ENCODE measurements around the gene ANKLE1.
"Not testable (repeated sequence)": the region's sequence is repeated elsewhere in the genome, so short reads cannot be mapped to it uniquely, and the experiment has no call there.

ANKLE1 gene

DNA sequence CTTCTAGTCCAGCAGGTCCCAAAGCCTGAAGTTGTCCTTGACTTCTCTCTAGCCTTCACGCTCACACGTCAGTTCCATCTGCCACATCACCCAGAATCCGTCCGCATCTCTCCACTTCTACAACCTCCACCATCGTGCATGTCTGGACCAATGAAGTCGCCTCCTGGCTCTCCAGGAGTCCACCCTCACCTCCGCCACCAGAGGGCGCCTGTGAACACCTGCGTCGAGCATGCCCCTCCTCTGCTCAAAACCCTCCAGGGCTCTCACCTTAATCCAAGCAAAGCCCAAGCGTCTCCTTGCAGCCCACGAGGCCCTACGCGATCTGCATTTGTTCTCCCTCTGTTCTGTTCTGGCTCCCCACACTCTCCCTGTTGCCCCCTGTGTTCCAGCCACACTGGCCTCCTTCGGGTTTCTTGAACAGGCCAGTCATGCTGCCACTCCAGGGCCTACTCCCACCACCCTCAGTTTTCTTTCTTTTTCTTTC, 20.8 kb upstream of the ANKLE1 start:
- TF ChIP-seq PAX5 (IDR thresholded peaks at IDR 0.05; ENCODE audit: insufficient read depth, low read length, severe bottlenecking) = no peak
- TF ChIP-seq POLR2AphosphoS5 (IDR thresholded peaks at IDR 0.05; ENCODE audit: low read depth, low read length) = no peak
- no peak for TF ChIP-seq POU2F2 (IDR thresholded peaks at IDR 0.05; ENCODE audit: low read depth, low read length)
- no peak for TF ChIP-seq POLR2A (IDR thresholded peaks at IDR 0.05; ENCODE audit: low read depth, low read length)
- TF ChIP-seq SPI1 (IDR thresholded peaks at IDR 0.05; ENCODE audit: low read depth, low read length) = no peak
- TF ChIP-seq TAF1 (IDR thresholded peaks at IDR 0.05; ENCODE audit: low read depth, low read length) = no peak
- FAIRE-seq (peak; percentile 96), DNase-seq (ENCODE audit: insufficient read length, low spot score) (peak; percentile 95)

DNA sequence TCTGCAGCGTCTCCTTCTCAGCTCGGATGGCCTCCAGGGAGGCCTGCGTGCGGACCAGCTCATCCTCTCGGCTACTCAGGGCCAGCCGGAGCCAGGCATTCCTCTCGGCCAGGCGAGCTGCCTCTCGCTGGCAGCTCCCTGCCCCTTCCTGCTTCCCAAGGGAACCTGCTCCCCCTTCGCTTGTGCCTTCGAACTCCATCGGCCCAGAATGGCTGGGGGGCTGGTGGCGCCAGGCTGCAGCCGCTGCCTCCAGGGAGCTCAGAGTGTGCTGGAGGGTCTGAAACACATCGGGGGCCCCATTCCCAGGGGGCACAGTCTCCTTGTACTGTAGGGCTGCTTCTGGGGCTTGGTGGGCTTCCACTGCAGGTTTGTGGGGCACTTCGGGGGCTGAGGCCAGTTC, 19.1 kb upstream of the ANKLE1 start:
- DNase-seq (ENCODE audit: insufficient read length, low spot score) = no peak
- no peak for FAIRE-seq
- TF ChIP-seq POLR2A (IDR thresholded peaks at IDR 0.05; ENCODE audit: low read depth, low read length) = no peak
- no peak for TF ChIP-seq PAX5 (IDR thresholded peaks at IDR 0.05; ENCODE audit: insufficient read depth, low read length, severe bottlenecking)
- TF ChIP-seq TAF1 (IDR thresholded peaks at IDR 0.05; ENCODE audit: low read depth, low read length) = no peak
- TF ChIP-seq POU2F2 (IDR thresholded peaks at IDR 0.05; ENCODE audit: low read depth, low read length) = no peak
- TF ChIP-seq SPI1 (IDR thresholded peaks at IDR 0.05; ENCODE audit: low read depth, low read length) = no peak
- no peak for TF ChIP-seq POLR2AphosphoS5 (IDR thresholded peaks at IDR 0.05; ENCODE audit: low read depth, low read length)

DNA sequence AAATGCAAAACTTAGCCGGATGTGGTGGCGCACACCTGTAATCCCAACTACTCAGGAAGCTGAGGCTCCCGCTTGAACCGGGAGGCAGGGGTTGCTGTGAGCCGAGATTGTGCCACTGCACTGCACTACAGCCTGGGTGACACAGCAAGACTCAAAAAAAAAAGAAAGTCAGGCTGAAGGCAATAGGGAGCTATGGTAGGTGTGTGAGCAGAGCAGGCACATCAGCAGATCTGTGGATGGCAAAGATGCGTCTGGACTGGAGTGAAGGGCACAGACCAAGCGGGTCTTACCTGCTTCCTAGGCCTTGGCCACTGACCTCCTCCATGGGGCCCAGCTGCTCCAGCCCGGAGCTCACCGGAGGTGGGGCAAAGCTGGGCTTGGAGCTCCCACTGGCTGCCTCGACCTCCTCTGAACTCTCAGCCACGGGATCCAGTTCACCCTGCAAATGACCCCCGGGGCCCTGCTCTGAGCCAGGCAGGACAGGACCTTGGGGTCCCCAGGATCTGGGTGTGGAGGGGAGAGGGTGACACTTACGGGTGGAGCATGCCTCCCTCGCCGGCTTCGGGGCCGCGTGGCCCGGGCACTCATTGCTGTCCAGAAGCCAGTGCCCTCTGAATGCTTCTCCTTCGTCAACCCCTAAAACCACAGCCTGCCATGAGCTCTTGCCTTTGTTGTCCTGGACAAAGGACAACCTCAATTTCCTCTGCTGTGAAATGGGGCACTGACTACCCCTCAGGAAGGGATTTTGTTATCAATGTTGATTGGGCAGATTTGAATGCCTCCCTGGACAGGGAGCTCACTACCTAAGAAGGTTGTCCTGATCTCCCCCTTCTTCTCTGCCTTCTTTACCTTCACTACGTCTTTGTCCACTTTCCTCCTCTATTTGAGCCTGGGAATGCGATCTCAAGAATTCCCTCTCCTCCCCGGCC, 17.7 kb upstream of the ANKLE1 start:
- TF ChIP-seq SPI1 (IDR thresholded peaks at IDR 0.05; ENCODE audit: low read depth, low read length) = no peak
- TF ChIP-seq PAX5 (IDR thresholded peaks at IDR 0.05; ENCODE audit: insufficient read depth, low read length, severe bottlenecking) = no peak
- no peak for TF ChIP-seq POLR2AphosphoS5 (IDR thresholded peaks at IDR 0.05; ENCODE audit: low read depth, low read length)
- no peak for TF ChIP-seq POLR2A (IDR thresholded peaks at IDR 0.05; ENCODE audit: low read depth, low read length)
- TF ChIP-seq POU2F2 (IDR thresholded peaks at IDR 0.05; ENCODE audit: low read depth, low read length) = no peak
- no peak for TF ChIP-seq TAF1 (IDR thresholded peaks at IDR 0.05; ENCODE audit: low read depth, low read length)
- FAIRE-seq (no peak), DNase-seq (ENCODE audit: insufficient read length, low spot score) (no peak)

- TF ChIP-seq POLR2AphosphoS5 (IDR thresholded peaks at IDR 0.05; ENCODE audit: low read depth, low read length) (no peak), POLR2A (IDR thresholded peaks at IDR 0.05; ENCODE audit: low read depth, low read length) (no peak), PAX5 (IDR thresholded peaks at IDR 0.05; ENCODE audit: insufficient read depth, low read length, severe bottlenecking) (no peak), TAF1 (IDR thresholded peaks at IDR 0.05; ENCODE audit: low read depth, low read length) (no peak), SPI1 (IDR thresholded peaks at IDR 0.05; ENCODE audit: low read depth, low read length) (no peak), POU2F2 (IDR thresholded peaks at IDR 0.05; ENCODE audit: low read depth, low read length) (no peak)
- DNase-seq (ENCODE audit: insufficient read length, low spot score) (no peak), FAIRE-seq (peak; percentile 35)
Measured at GRCh38 chr19:17264641-17264979, 17.1 kb upstream of the ANKLE1 start, which contains the start of gene USHBP1. USHBP1 (minus strand) TSS chr19:17264745; CDS start chr19:17264299, 446 bp downstream.

GRCh38 chr19:17266026-17266425, 15.7 kb upstream of the ANKLE1 start:
- no peak for TF ChIP-seq PAX5 (IDR thresholded peaks at IDR 0.05; ENCODE audit: insufficient read depth, low read length, severe bottlenecking)
- TF ChIP-seq POU2F2 (IDR thresholded peaks at IDR 0.05; ENCODE audit: low read depth, low read length) = no peak
- TF ChIP-seq TAF1 (IDR thresholded peaks at IDR 0.05; ENCODE audit: low read depth, low read length) = no peak
- TF ChIP-seq POLR2AphosphoS5 (IDR thresholded peaks at IDR 0.05; ENCODE audit: low read depth, low read length) = no peak
- TF ChIP-seq POLR2A (IDR thresholded peaks at IDR 0.05; ENCODE audit: low read depth, low read length) = no peak
- TF ChIP-seq SPI1 (IDR thresholded peaks at IDR 0.05; ENCODE audit: low read depth, low read length) = no peak
- DNase-seq (ENCODE audit: insufficient read length, low spot score) (no peak), FAIRE-seq (no peak)

GRCh38 chr19:17266589-17266974, 15.1 kb upstream of the ANKLE1 start:
- TF ChIP-seq SPI1 (IDR thresholded peaks at IDR 0.05; ENCODE audit: low read depth, low read length) (no peak), POLR2A (IDR thresholded peaks at IDR 0.05; ENCODE audit: low read depth, low read length) (no peak; the same call in 1 of the 2 replicates), POU2F2 (IDR thresholded peaks at IDR 0.05; ENCODE audit: low read depth, low read length) (no peak; the same call in 1 of the 2 replicates), POLR2AphosphoS5 (IDR thresholded peaks at IDR 0.05; ENCODE audit: low read depth, low read length) (no peak), PAX5 (IDR thresholded peaks at IDR 0.05; ENCODE audit: insufficient read depth, low read length, severe bottlenecking) (no peak), TAF1 (IDR thresholded peaks at IDR 0.05; ENCODE audit: low read depth, low read length) (no peak)
- no peak for DNase-seq (ENCODE audit: insufficient read length, low spot score)
- FAIRE-seq = no peak

DNA sequence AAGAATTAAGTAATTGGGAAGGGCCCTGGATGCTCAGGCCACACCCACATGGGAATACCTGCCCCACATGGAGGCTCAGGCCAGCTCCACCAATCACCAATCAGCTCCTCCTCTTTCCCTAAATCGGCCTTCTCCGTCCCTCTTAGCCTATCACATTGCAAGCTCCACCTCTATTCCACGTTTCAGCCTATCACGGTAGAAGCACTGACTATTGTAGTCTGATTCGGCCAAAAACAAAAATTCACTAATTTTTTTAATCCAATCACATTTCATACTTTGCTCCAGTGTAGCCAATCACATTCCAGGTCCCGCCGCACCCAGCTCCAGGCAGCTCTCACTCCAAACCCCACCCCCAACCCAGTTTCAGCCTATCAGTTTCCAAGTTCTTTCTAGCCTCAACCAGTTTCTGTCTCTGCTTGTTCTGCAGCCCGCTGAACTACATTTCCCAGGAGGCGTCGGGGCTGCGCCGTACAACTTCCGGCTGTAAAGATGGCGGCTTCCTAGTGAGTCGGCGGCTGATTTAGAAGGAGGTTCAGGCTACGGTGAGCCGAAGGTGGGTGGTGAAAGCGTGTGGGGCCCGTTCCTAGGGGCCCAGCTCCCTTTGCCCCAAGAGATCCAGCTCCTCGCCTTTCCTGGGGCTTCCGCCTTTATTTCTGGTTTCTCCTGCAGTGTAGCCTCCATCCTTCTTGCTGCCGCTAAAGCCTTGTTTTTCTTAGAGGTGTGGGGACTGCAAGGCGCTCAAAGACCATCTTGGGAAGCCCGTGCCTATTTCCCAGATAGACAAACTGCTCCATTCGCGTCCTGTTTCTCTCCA, 14.5 kb upstream of the ANKLE1 start, which contains the start of gene BABAM1:
BABAM1 (plus strand) TSS at position 469 of the 814 bp plus-strand sequence. CDS start 1,364 bp downstream, outside the sequence.
- FAIRE-seq (peak; percentile 94), DNase-seq (ENCODE audit: insufficient read length, low spot score) (peak; percentile 89)
- no peak for TF ChIP-seq SPI1 (IDR thresholded peaks at IDR 0.05; ENCODE audit: low read depth, low read length)
- peak; percentile 94 for TF ChIP-seq TAF1 (IDR thresholded peaks at IDR 0.05; ENCODE audit: low read depth, low read length)
- TF ChIP-seq POLR2AphosphoS5 (IDR thresholded peaks at IDR 0.05; ENCODE audit: low read depth, low read length) = peak; percentile 83
- no peak for TF ChIP-seq POU2F2 (IDR thresholded peaks at IDR 0.05; ENCODE audit: low read depth, low read length)
- no peak for TF ChIP-seq PAX5 (IDR thresholded peaks at IDR 0.05; ENCODE audit: insufficient read depth, low read length, severe bottlenecking)
- TF ChIP-seq POLR2A (IDR thresholded peaks at IDR 0.05; ENCODE audit: low read depth, low read length) = peak; percentile 86

- no peak for FAIRE-seq
Measured at GRCh38 chr19:17268754-17269153, 12.9 kb upstream of the ANKLE1 start.

DNA sequence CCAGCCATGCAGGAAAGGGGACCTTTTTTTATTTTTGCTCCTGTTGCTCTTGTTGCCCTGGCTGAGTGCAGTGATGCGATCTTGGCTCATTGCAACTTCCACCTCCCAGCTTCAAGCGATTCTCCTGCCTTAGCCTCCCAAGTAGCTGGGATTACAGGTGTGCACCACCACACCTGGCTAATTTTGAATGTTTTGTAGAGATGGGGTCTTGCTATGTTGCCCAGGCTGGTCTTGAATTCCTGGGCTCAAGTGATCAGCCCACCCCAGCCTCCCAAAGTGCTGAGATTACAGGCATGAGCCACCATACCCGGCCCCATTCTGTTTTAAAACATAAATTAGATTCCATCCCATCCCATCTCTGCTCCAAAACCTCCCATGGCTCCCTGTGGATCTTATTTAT, 6.8 kb upstream of the ANKLE1 start:
- not testable (repeated sequence) for FAIRE-seq; DNase-seq (ENCODE audit: insufficient read length, low spot score)

More at GRCh38 chr19:17268754-17269153, 12.9 kb upstream of the ANKLE1 start:
- DNase-seq (ENCODE audit: insufficient read length, low spot score) = no peak
- no peak for TF ChIP-seq POLR2A (IDR thresholded peaks at IDR 0.05; ENCODE audit: low read depth, low read length)
- no peak for TF ChIP-seq TAF1 (IDR thresholded peaks at IDR 0.05; ENCODE audit: low read depth, low read length)
- TF ChIP-seq POU2F2 (IDR thresholded peaks at IDR 0.05; ENCODE audit: low read depth, low read length) = no peak
- no peak for TF ChIP-seq POLR2AphosphoS5 (IDR thresholded peaks at IDR 0.05; ENCODE audit: low read depth, low read length)
- no peak for TF ChIP-seq SPI1 (IDR thresholded peaks at IDR 0.05; ENCODE audit: low read depth, low read length)
- no peak for TF ChIP-seq PAX5 (IDR thresholded peaks at IDR 0.05; ENCODE audit: insufficient read depth, low read length, severe bottlenecking)
